ENCODE results near the gene IL18.
"Not testable (repeated sequence)": the region's sequence is repeated elsewhere in the genome, so short reads cannot be mapped to it uniquely, and the experiment has no call there.

IL18 gene

DNA sequence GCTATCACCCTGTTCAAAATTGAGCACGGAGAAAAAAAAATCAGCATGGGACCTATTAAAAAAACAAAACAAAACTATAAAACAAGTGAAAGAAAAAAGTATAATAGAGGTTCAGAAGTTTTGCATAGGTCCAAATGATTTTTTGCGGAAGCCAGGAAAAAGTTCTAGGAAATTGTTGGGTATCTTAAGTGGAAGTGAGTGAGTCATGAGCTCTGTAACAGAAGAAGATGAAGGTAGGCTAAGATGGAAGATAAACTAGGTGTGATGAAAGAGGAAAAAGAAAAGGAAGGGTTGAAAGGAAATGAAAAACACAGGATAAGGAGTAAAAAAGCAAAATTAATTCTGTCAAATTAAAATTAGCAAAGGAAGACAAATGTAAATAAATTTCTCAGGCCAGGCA lies 49.4 kb downstream of the IL18 start:
- DNase-seq: no peak

DNA sequence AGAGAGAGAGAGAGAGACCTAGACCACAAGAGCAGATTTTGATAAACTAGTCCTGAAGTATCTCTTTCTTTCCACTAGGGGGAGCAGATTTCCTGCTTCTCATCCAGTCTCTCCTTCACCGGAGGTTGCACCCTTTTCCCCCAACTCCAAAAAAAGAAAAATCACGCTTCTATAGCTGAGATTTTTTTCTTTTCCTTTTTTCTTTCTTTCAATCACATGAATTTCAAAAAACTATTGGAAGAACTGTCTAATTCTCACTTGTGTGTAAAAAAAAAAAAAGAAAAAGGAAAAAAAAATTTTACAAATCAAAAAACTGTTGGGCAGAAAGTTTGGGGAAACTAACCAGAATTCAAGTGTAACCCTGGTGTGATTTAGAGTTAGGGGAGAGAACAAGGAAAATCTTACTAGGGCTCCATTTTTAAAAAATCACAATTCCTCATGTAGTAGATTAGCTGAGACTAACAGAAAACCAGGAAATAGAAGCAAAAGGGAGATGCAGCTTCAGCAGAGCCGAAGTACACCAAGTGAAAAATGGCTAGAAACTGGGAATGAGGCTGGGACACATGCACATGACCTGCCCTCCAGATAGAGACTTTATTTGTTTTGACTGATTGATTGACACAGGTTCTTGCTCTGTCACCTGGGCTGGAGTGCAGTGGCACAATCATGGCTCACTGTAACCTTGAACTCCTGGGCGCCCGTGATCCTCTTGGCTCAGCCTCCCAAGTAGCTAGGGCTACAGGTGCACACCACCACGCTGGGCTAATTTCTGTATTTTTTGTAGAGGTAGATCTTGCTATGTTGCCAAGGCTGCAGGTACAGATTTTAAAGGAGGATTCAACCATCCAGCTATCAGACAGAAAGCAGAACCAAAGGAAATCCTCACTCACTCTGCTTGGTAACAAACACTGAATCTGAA lies 50.1 kb downstream of the IL18 start:
- DNase-seq: peak; percentile 21

DNA sequence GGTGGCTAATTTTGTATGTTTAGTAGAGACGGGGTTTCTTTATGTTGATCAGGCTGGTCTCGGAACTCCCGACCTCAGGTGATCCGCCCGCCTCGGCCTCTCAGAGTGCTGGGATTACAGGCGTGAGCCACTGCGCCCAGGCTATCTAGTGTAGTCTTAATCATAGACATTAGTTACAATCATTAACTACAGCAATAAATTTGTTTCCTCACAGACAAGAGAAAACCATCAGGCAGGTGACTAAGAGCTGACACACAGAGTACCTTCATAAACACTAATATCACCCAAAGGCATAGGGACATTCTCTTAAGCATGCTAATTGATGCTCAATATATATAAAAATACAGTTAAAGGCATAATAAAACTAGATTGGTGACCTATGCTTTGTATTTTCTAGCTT lies 57.8 kb downstream of the IL18 start:
- no peak for DNase-seq

GRCh38 chr11:112103446-112103845 lies 60.4 kb downstream of the IL18 start:
- no peak for DNase-seq

- DNase-seq: no peak
Observed at GRCh38 chr11:112100462-112100861, 63.4 kb downstream of the IL18 start.

- no peak for DNase-seq
Observed at GRCh38 chr11:112097734-112098528, 66.0 kb downstream of the IL18 start.

DNA sequence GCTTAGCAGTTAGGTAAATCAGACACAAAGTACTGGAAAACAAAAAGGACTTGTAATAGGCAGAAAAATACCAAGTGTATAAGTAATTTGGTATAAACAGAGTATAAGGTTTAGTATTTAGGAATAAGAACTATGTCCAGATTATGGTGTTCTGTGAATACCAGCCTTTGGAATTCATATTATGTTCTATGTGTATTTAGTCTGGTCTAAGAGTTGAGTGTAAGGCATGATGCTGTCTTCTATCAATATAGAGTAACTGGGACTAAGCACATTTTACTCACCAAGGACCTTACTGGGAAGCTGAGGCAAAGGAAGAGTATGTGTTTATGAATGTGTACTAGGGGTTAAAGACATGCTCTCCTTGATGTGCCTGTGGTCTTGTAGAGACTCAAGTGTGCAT lies 67.7 kb downstream of the IL18 start:
- no peak for DNase-seq

GRCh38 chr11:112095302-112095701 lies 68.6 kb downstream of the IL18 start:
- DNase-seq: not testable (repeated sequence)
